IMR-90 (cell line): ENCODE results near the gene RAB14. TPM values are rescaled to one million over a fixed set of nuclear protein-coding genes. Genes with fewer than 3 reads are reported as not detected.
A peak's percentile ranks its signal among the peaks of the same experiment; 100 is the strongest.

Experiments
- ATAC-seq: fragments of 200-7000 bp; cut with Tn5 transposase; 2 replicates; pipeline ENCODE4 v1.9.1; 2020; ENCODE audit warnings: low read depth, mild to moderate bottlenecking, moderate library complexity
- BruUV-seq: library from RNA; stranded (reverse); fragments of 400-500 nt; replicated peaks from 2 replicates; lab custom pipeline; 2021; lab: Mats Ljungman, UMichigan
- CTCF ChIA-PET: fragments of 300-600 bp; formaldehyde crosslinking; extraction: SDS; loops from one replicate; lab custom pipeline; 2021; ENCODE audit warnings: antibody characterized with exemption; lab: Yijun Ruan, JAX
- POLR2A ChIA-PET: fragments of 300-600 bp; sonication (Branson Sonifier 250); formaldehyde crosslinking; loops from one replicate; lab custom pipeline; 2022; ENCODE audit warnings: antibody characterized with exemption; ENCODE audit not compliant: unreplicated experiment; lab: Charles Lee
- DNase-seq: peaks from one replicate; pipeline ENCODE4 v3.0.0; 2013
- H2AFZ ChIP-seq: replicated peaks from 2 replicates; pipeline ENCODE3; 2013; ENCODE audit warnings: low read length, mild to moderate bottlenecking; ENCODE audit not compliant: poor library complexity
- H2AK5ac ChIP-seq: 2 replicates; pipeline ENCODE4 v1.6.1; 2013; ENCODE audit warnings: low read depth, low read length, inconsistent platforms
- H2AK9ac ChIP-seq: replicated peaks from 2 replicates; pipeline ENCODE3; 2013; ENCODE audit warnings: mild to moderate bottlenecking, low read depth, low read length, moderate library complexity; ENCODE audit not compliant: poor library complexity
- H2BK120ac ChIP-seq: 2 replicates; pipeline ENCODE4 v1.6.1; 2013; ENCODE audit warnings: low read depth, low read length, inconsistent platforms
- H2BK15ac ChIP-seq: 3 replicates; pipeline ENCODE4 v1.6.1; 2013; ENCODE audit warnings: low read depth, low read length, inconsistent platforms
- H2BK20ac ChIP-seq: 2 replicates; pipeline ENCODE4 v1.6.1; 2013; ENCODE audit warnings: low read depth, mild to moderate bottlenecking, inconsistent platforms, low read length, moderate library complexity
- H2BK5ac ChIP-seq: 2 replicates; pipeline ENCODE4 v1.6.1; 2013; ENCODE audit warnings: mild to moderate bottlenecking, low read depth, low read length, inconsistent platforms; ENCODE audit not compliant: poor library complexity, severe bottlenecking
- H3K14ac ChIP-seq: replicated peaks from 2 replicates; pipeline ENCODE4 v1.6.1; 2013; ENCODE audit warnings: low read depth, low read length, inconsistent platforms
- H3K18ac ChIP-seq: 2 replicates; pipeline ENCODE4 v1.6.1; 2013; ENCODE audit warnings: low read depth, low read length, control low read depth
- H3K23ac ChIP-seq: 2 replicates; pipeline ENCODE4 v1.6.1; 2013; ENCODE audit warnings: low read depth, low read length, inconsistent platforms
- H3K27ac ChIP-seq: 2 replicates; pipeline ENCODE4 v1.5.1; 2013; ENCODE audit warnings: mild to moderate bottlenecking, control low read depth, low read length; ENCODE audit not compliant: insufficient read depth
- H3K27me3 ChIP-seq: 2 replicates; pipeline ENCODE4 v1.6.1; 2013; ENCODE audit warnings: low read length; ENCODE audit not compliant: control insufficient read depth, insufficient read depth
- H3K36me3 ChIP-seq: 2 replicates; pipeline ENCODE4 v1.6.1; 2013; ENCODE audit warnings: low read length, mixed read lengths; ENCODE audit not compliant: control insufficient read depth, insufficient read depth
- H3K4ac ChIP-seq: 2 replicates; pipeline ENCODE4 v1.6.1; 2013; ENCODE audit warnings: low read depth, low read length, inconsistent platforms
- H3K4me1 ChIP-seq: 2 replicates; pipeline ENCODE4 v1.6.1; 2013; ENCODE audit warnings: low read length, mixed read lengths; ENCODE audit not compliant: control insufficient read depth, insufficient read depth
- H3K4me2 ChIP-seq: 2 replicates; pipeline ENCODE4 v1.6.1; 2013; ENCODE audit warnings: low read depth, mild to moderate bottlenecking, control low read depth, low read length, moderate library complexity
- H3K4me3 ChIP-seq: 2 replicates; pipeline ENCODE4 v1.5.1; 2013; ENCODE audit warnings: low read depth, mild to moderate bottlenecking, control low read depth, low read length, moderate library complexity; ENCODE audit not compliant: insufficient read depth
- H3K56ac ChIP-seq: 2 replicates; pipeline ENCODE4 v1.6.1; 2013; ENCODE audit warnings: low read length, inconsistent platforms; ENCODE audit not compliant: insufficient read depth; ENCODE audit errors: extremely low read depth
- H3K79me1 ChIP-seq, 2 experiments: 2 replicates each; pipeline ENCODE4 v1.6.1; 2013; ENCODE audit warnings: low read length in 2 of 2, inconsistent platforms in 1 of 2, low read depth in 1 of 2
- H3K9ac ChIP-seq: 2 replicates; pipeline ENCODE4 v1.6.1; 2013; ENCODE audit warnings: low read depth, low read length, control low read depth
- H3K9me1 ChIP-seq: 2 replicates; pipeline ENCODE4 v1.6.1; 2013; ENCODE audit warnings: low read length, inconsistent platforms; ENCODE audit not compliant: insufficient read depth
- H3K9me3 ChIP-seq: 2 replicates; pipeline ENCODE4 v1.6.1; 2013; ENCODE audit warnings: low read length; ENCODE audit not compliant: control insufficient read depth, insufficient read depth
- H4K20me1 ChIP-seq: 2 replicates; pipeline ENCODE4 v1.6.1; 2013; ENCODE audit warnings: low read length, inconsistent platforms; ENCODE audit not compliant: insufficient read depth
- H4K5ac ChIP-seq: 2 replicates; pipeline ENCODE4 v1.6.1; 2013; ENCODE audit warnings: mild to moderate bottlenecking, low read depth, low read length, control low read depth
- H4K8ac ChIP-seq, 2 experiments: 2 replicates each; pipeline ENCODE4 v1.6.1; 2013; ENCODE audit warnings: low read depth in 2 of 2, low read length in 2 of 2, control low read depth in 1 of 2, inconsistent platforms in 1 of 2
- H4K91ac ChIP-seq: 2 replicates; pipeline ENCODE4 v1.6.1; 2013; ENCODE audit warnings: low read depth, low read length, inconsistent platforms; ENCODE audit not compliant: insufficient read depth
- BHLHE40 ChIP-seq: fragments of 150-350 bp; IDR thresholded peaks from 2 replicates; pipeline ENCODE4 v1.6.1; 2016; ENCODE audit warnings: mild to moderate bottlenecking, low read depth, low read length
- CEBPB ChIP-seq: IDR thresholded peaks from 2 replicates; pipeline ENCODE4 v1.6.1; 2012; ENCODE audit warnings: low read depth, low read length, improper control_type of control experiment
- FOS ChIP-seq: fragments of 150-350 bp; IDR thresholded peaks from 2 replicates; pipeline ENCODE4 v1.6.1; 2016; ENCODE audit warnings: low read depth, low read length
- MAFK ChIP-seq: IDR thresholded peaks from 2 replicates; pipeline ENCODE4 v1.6.1; 2012; ENCODE audit warnings: low read depth, low read length, improper control_type of control experiment
- MAZ ChIP-seq: IDR thresholded peaks from 2 replicates; pipeline ENCODE4 v1.6.1; 2012; ENCODE audit warnings: low read depth, mild to moderate bottlenecking, low read length, improper control_type of control experiment, moderate library complexity, borderline replicate concordance
- RAD21 ChIP-seq: IDR thresholded peaks from 2 replicates; pipeline ENCODE4 v1.6.1; 2012; ENCODE audit warnings: low read length, improper control_type of control experiment
- USF2 ChIP-seq: fragments of 150-350 bp; IDR thresholded peaks from 2 replicates; pipeline ENCODE4 v1.6.1; 2017; ENCODE audit warnings: mild to moderate bottlenecking, antibody characterized with exemption, low read length, low read depth
- WGBS, 2 experiments: methylation state at CpG; one replicate each; pipeline versions ENCODE4 v1.1.5 to v1.1.7; 2013; ENCODE audit warnings: missing lambda C conversion rate in 2 of 2; ENCODE audit not compliant: insufficient read length in 1 of 2; ENCODE audit errors: extremely low coverage in 2 of 2; 5-methylcytosine and 5-hydroxymethylcytosine counted together
- dilution Hi-C: fragments of 300-500 bp; cut with HindIII; formaldehyde crosslinking; loops from one replicate; pipeline ENCODE4 v1.14.3; 2018; ENCODE audit warnings: low sequenced_read_pairs; ENCODE audit not compliant: unreplicated experiment
- in situ Hi-C: fragments of 300-500 bp; cut with MboI; formaldehyde crosslinking; loops from 3 replicates; pipeline ENCODE4 v1.14.3; 2019; ENCODE audit warnings: low sequenced_read_pairs, inconsistent platforms, mixed read lengths
- intact Hi-C: fragments of 100-400 bp; cut with micrococcal nuclease; formaldehyde crosslinking; loops from 2 replicates; pipeline ENCODE4 v1.10.0; 2022
- polyA plus RNA-seq, 3 experiments: library from polyadenylated mRNA; depleted of rRNA; stranded (reverse); fragments of >200 nt; gene quantifications; 2 replicates each; pipeline ENCODE4 v1.2.3, GENCODE V29; 2012; ENCODE audit warnings: low replicate concordance in 1 of 3
- total RNA-seq: library from RNA; depleted of rRNA; stranded (reverse); fragments of >200 nt; gene quantifications from 2 replicates; pipeline ENCODE4 v1.2.3, GENCODE V29; 2012

The RAB14 gene
- total and polyA plus RNA-seq, 2 of the 4 experiments (the other 2 are of a cell fraction) = 20.1 to 29.3 TPM

GRCh38 chr9:121185774-121186403 is 15.8 kb downstream of the RAB14 start:
- intact Hi-C loops = no loop called here
- Histone ChIP-seq H3K56ac (no peak overlapping the region), H3K79me1 (peaks cover 25 to 77% of the 10 kb centered on the region in 2 experiments), H3K4me1 (peaks cover 12% of the 10 kb centered on the region), H3K27ac (no peak overlapping the region), H3K9me3 (no peaks in the 10 kb centered on the region), H4K91ac (no peak overlapping the region), H2AK5ac (no peak overlapping the region), H3K23ac (peak overlapping the region; percentile 24; the same call in 1 of the 2 replicates), H3K9me1 (peaks cover 6% of the 10 kb centered on the region), H3K27me3 (no peaks in the 10 kb centered on the region), H4K8ac (no peak overlapping the region), H2BK120ac (no peak overlapping the region), H3K14ac (no peak overlapping the region), H2AFZ (no peak overlapping the region), H3K18ac (no peak overlapping the region), H3K36me3 (peaks cover 14% of the 10 kb centered on the region), H4K20me1 (peaks cover 68% of the 10 kb centered on the region), H4K5ac (no peak overlapping the region), H2BK5ac (no peak overlapping the region), H3K4me3 (no peak overlapping the region), H2BK15ac (no peak overlapping the region), H3K9ac (no peak overlapping the region), H2BK20ac (no peak overlapping the region), H3K4ac (no peak overlapping the region), H3K4me2 (no peak overlapping the region), H2AK9ac (no peak overlapping the region)
- WGBS, 2 experiments = 100% methylated on average over 1 of the region's 4 CpGs; no CpG with 5 or more reads in 1 of the 2 experiments
- TF ChIP-seq MAZ = no peak
- no peak for TF ChIP-seq MAFK
- no peak for TF ChIP-seq RAD21
- TF ChIP-seq BHLHE40 = no peak
- TF ChIP-seq USF2 = no peak
- no peak for TF ChIP-seq FOS
- no peak for TF ChIP-seq CEBPB
- ATAC-seq (no peak), DNase-seq (no peak)
- dilution Hi-C loops = no loop called here
- CTCF ChIA-PET = no interaction called here
- BruUV-seq = no TSS peak
- POLR2A ChIA-PET = no interaction called here
- in situ Hi-C loops = no loop called here
